ENCODE results near the gene CPZ.

Gene CPZ

DNA sequence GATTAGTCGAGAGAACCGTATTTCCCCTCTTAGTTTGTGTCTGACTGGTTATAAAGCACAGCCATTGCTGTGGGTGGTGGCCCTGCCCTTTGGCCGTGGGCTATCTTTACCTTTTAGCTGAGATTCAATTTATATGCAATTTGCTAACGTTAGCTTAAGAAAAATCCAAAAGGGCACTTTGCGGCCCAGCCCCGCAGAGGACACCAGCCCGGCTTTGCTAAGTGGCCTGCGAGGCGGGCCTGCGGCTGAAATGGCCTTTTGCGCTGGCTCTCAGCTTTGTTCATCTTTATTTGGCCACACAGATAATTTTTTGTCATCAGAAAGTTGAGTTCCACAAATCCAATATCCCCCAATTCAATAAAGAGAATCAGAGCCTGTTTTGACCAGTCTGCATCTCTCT, 48.3 kb downstream of the CPZ start:
- Histone ChIP-seq H3K36me3 (ENCODE audit: insufficient read depth, low read depth, low read length) (no peaks in the 10 kb centered on the region), H3K4me3 (ENCODE audit: low read length) (no peak overlapping the region), H3K4me1 (ENCODE audit: insufficient read depth, low read length) (no peaks in the 10 kb centered on the region), H3K27me3 (ENCODE audit: insufficient read depth, low read length) (peaks cover 9% of the 10 kb centered on the region), H3K27ac (ENCODE audit: low read length) (no peak overlapping the region), H3K9me3 (ENCODE audit: insufficient read depth, low read depth, low read length) (no peaks in the 10 kb centered on the region), H3K9ac (ENCODE audit: low read depth, low read length) (no peak overlapping the region)

DNA sequence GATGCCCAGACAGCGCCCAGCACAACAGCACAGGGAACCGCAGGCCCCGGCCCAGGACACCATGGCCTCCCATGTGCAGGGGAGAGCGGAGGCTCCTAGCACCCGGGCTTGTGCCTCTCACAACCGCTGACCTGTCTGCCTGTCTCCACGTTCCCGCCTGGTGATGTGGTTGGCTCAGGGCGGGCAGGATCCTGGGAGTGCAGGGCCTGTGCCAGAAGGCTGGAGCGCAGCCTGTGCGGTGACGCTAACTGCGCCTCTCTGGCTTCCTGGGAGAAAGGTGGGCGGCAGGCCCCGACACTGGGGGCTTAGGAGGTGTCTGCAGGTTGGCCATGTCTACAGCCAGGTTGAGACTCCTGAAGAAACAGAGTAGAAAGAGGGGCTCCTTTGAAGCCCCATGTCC, 48.7 kb downstream of the CPZ start:
- Histone ChIP-seq H3K9me3 (ENCODE audit: insufficient read depth, low read depth, low read length) (no peaks in the 10 kb centered on the region), H3K9ac (ENCODE audit: low read depth, low read length) (no peak overlapping the region), H3K27me3 (ENCODE audit: insufficient read depth, low read length) (peaks cover 9% of the 10 kb centered on the region), H3K4me3 (ENCODE audit: low read length) (no peak overlapping the region), H3K36me3 (ENCODE audit: insufficient read depth, low read depth, low read length) (no peaks in the 10 kb centered on the region), H3K27ac (ENCODE audit: low read length) (no peak overlapping the region), H3K4me1 (ENCODE audit: insufficient read depth, low read length) (no peaks in the 10 kb centered on the region)

DNA sequence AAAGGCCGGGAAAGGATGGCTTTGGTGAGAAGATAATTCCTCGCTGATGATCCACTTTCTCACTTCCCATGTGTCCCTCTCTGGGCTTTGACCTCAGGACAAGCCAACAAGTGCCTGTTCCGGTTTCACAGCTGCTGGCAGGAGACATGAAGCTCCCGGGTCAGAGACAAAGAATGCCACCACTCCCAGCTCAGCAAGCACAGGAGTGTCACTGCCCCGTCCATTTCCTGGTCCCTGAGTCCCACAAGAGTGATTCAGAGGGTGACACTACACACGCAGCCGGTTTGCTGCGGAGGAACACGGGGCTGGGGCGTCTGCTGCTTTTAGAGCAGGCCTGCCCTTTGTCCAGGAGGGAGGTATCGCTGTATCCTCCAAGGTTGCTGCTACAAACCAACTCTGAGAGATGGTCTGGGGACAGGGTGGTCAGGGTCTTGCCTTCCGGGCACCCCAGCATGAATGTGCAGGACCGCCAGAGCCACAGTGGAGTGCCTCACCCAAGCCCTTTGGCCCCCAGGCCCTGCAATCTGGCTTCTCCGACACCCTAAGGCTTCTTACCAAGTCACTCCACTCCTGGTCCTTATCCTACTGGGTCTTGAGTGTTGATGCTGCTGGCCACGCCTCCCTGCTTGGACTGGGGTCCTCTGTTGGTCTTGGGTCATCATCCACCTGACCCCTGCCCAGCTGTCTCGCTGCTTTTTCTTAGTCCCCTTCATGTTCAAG, 49.5 kb downstream of the CPZ start:
- Histone ChIP-seq H3K36me3 (ENCODE audit: insufficient read depth, low read depth, low read length) (no peaks in the 10 kb centered on the region), H3K9me3 (ENCODE audit: insufficient read depth, low read depth, low read length) (no peaks in the 10 kb centered on the region), H3K27me3 (ENCODE audit: insufficient read depth, low read length) (peaks cover 7% of the 10 kb centered on the region)

DNA sequence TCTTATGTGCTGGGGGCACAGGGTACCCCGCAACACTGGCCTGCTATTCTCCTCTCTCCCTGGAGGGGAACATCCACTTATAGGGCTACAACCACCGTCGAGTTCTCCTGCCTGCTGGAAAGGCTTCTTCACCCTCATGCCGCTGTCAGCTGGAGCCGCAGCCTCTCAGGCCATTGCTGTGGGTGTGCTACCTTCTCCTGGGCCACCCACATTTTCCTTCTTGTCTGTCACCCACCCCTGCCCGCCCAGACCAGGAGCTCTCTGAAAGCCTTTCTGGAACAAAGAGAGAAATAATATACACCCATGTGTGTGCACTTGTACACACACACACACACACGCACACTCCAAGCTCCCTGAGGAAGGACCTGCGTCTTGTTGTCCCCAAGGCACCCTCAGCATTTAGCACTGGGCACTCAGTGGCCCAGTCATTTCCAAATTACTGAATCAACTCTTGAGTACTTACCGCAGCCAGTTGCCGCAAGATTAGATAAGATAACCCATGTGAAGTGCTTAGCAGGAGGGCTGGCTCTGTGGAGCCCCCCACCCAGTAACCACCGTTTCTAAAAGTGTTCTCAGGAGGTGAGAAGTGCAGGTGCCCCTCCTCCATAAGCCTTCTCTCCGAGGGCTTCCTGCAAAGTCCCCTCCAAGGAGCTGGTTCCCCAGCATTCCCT, 50.2 kb downstream of the CPZ start:
- peaks cover under 1% of the 10 kb centered on the region; the same call in 1 of the 2 replicates for H3K27me3 ChIP-seq (ENCODE audit: insufficient read depth, low read length)
- H3K36me3 ChIP-seq (ENCODE audit: insufficient read depth, low read depth, low read length): no peaks in the 10 kb centered on the region

More for the DNA sequence above, 49.5 kb downstream of the CPZ start:
- Histone ChIP-seq H3K4me3 (ENCODE audit: low read length) (no peak overlapping the region), H3K4me1 (ENCODE audit: insufficient read depth, low read length) (no peaks in the 10 kb centered on the region), H3K9ac (ENCODE audit: low read depth, low read length) (no peak overlapping the region), H3K27ac (ENCODE audit: low read length) (no peak overlapping the region)

DNA sequence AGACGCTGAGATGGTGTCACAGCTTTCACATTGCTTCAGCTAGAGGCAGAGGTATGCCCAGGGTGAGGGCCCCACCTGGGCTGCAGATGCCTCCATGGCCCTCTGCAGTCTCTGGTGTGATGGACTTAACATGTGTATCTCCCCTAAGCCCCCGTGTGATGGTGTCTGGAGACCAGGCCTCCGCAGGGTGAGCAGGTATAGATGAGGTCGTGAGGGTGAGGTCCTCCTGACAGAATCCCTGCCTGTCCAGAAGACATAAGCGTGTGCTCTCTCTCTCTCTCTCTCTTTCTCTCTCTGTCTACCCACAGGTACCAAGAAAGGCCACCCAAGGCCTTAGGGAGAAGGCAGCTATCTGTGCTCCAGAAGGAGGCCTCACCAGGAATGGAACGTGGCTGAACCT, 50.9 kb downstream of the CPZ start:
- H3K4me3 ChIP-seq (ENCODE audit: low read length): no peak overlapping the region
- no peaks in the 10 kb centered on the region for H3K36me3 ChIP-seq (ENCODE audit: insufficient read depth, low read depth, low read length)
- H3K9ac ChIP-seq (ENCODE audit: low read depth, low read length): no peak overlapping the region
- H3K27me3 ChIP-seq (ENCODE audit: insufficient read depth, low read length): no peaks in the 10 kb centered on the region; the same call in 1 of the 2 replicates
- H3K9me3 ChIP-seq (ENCODE audit: insufficient read depth, low read depth, low read length): no peaks in the 10 kb centered on the region
- no peaks in the 10 kb centered on the region for H3K4me1 ChIP-seq (ENCODE audit: insufficient read depth, low read length)
- H3K27ac ChIP-seq (ENCODE audit: low read length): no peak overlapping the region

More for the DNA sequence above, 50.2 kb downstream of the CPZ start:
- Histone ChIP-seq H3K27ac (ENCODE audit: low read length) (no peak overlapping the region), H3K4me1 (ENCODE audit: insufficient read depth, low read length) (no peaks in the 10 kb centered on the region), H3K9me3 (ENCODE audit: insufficient read depth, low read depth, low read length) (no peaks in the 10 kb centered on the region), H3K9ac (ENCODE audit: low read depth, low read length) (no peak overlapping the region), H3K4me3 (ENCODE audit: low read length) (no peak overlapping the region)

DNA sequence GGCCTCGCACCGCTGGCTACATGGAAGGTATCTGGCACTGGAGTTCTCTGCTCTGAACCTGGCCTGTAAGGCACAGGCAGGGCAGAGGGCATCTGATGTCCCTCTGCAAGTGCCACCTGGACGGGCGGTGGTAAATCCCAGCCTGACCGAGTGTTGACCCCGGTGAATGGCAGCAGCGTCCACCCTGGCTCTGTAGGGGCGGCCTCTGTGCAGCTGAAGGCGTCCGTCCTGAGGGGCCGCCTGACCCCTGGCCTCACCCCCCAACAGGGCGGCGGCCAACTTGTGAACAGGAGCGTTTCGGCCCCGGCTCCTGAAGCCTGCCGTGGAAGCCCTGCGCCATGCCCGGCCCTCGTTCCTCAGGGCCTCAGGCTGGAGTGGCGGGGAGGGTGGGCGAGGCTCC, 51.4 kb downstream of the CPZ start:
- Histone ChIP-seq H3K9me3 (ENCODE audit: insufficient read depth, low read depth, low read length) (no peaks in the 10 kb centered on the region), H3K4me1 (ENCODE audit: insufficient read depth, low read length) (no peaks in the 10 kb centered on the region), H3K27ac (ENCODE audit: low read length) (no peak overlapping the region), H3K9ac (ENCODE audit: low read depth, low read length) (no peak overlapping the region), H3K4me3 (ENCODE audit: low read length) (no peak overlapping the region), H3K36me3 (ENCODE audit: insufficient read depth, low read depth, low read length) (no peaks in the 10 kb centered on the region), H3K27me3 (ENCODE audit: insufficient read depth, low read length) (no peaks in the 10 kb centered on the region; the same call in 1 of the 2 replicates)

DNA sequence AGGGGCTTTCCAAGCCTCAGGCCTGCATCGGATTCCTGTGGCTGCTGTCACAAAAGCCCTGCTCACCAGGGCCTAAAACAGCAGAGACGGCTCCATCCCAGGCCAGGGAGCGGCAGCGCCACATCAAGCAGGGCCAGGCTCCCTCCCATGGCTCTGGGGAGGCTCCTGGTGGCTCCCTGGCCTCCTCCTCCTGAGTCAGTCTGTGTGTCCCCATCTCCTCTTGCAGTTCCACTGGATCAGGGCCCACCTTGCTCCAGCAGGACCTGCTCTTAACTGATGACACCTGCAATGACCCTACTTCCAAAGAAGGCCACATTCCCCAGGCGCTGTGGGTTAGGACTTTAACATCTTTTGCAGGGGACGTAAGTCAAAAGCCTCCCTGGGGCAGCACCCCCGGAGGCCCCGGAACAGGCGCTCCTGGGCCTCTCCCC, 51.9 kb downstream of the CPZ start:
- no peak overlapping the region for H3K27ac ChIP-seq (ENCODE audit: low read length)
- no peak overlapping the region for H3K9ac ChIP-seq (ENCODE audit: low read depth, low read length)
- H3K9me3 ChIP-seq (ENCODE audit: insufficient read depth, low read depth, low read length): no peaks in the 10 kb centered on the region
- no peaks in the 10 kb centered on the region for H3K4me1 ChIP-seq (ENCODE audit: insufficient read depth, low read length)
- no peak overlapping the region for H3K4me3 ChIP-seq (ENCODE audit: low read length)
- no peaks in the 10 kb centered on the region for H3K36me3 ChIP-seq (ENCODE audit: insufficient read depth, low read depth, low read length)
- no peaks in the 10 kb centered on the region; the same call in 1 of the 2 replicates for H3K27me3 ChIP-seq (ENCODE audit: insufficient read depth, low read length)

DNA sequence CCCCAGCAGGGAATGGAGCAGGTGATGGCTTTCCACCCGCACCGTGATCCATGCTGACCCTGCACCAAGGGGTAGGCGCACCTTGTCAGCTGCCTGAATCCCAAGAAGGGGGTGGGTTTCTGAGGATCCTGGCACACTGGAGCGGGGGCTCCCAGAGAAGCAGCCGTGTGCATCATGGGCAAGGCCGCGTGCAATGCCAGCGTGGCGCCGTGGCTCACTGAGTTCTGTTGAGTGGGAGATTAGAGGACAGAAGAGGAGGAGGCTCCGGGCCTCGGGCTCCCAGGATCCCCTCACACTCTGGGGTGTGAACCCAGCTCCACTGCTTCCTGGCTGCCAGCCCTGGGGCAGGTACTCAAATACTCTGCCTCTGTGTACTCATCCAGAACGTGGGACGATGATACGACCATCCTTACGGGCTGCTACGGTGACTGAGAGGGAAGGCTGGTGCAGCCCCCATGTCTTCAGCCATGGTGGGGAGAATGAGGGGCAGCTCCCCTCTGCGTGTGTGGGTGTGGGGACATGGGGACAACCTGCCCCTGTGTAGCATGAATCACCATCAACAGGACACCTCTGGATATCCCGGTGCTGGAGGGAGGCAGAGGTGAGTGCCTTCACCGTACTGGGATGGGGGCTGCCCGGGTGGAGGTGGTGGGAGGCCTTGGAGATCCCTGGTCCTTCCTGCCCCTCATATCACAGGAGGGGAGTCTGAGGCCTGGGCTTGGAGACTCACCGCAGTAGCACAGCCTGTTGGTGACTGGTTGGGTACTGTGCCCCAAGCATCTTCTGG, 52.6 kb downstream of the CPZ start:
- Histone ChIP-seq H3K9me3 (ENCODE audit: insufficient read depth, low read depth, low read length) (no peaks in the 10 kb centered on the region), H3K9ac (ENCODE audit: low read depth, low read length) (no peak overlapping the region), H3K4me3 (ENCODE audit: low read length) (no peak overlapping the region), H3K36me3 (ENCODE audit: insufficient read depth, low read depth, low read length) (no peaks in the 10 kb centered on the region), H3K4me1 (ENCODE audit: insufficient read depth, low read length) (no peaks in the 10 kb centered on the region), H3K27ac (ENCODE audit: low read length) (no peak overlapping the region), H3K27me3 (ENCODE audit: insufficient read depth, low read length) (no peaks in the 10 kb centered on the region; the same call in 1 of the 2 replicates)

DNA sequence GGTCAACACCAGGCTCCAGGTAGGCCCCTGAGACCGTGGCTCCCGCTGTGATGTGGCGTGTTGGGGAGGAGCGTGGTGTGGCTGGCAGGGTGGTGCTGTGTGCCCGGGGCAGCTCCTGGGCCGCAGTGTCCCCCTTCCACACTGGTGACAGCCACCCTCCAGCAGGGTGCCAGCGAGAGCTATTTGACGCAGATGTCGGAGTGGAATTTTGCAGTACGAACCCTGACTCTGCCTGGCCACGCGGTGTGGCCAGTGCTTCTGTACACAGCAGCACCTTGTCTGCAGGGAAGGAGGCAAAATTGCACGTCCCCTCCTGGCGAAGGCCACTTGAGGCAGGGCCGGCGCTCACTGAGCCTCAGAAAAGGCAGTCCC, 53.2 kb downstream of the CPZ start:
- no peak overlapping the region for H3K27ac ChIP-seq (ENCODE audit: low read length)
- H3K9ac ChIP-seq (ENCODE audit: low read depth, low read length): no peak overlapping the region
- no peak overlapping the region for H3K4me3 ChIP-seq (ENCODE audit: low read length)
- no peaks in the 10 kb centered on the region for H3K36me3 ChIP-seq (ENCODE audit: insufficient read depth, low read depth, low read length)
- H3K27me3 ChIP-seq (ENCODE audit: insufficient read depth, low read length): no peaks in the 10 kb centered on the region; the same call in 1 of the 2 replicates
- H3K4me1 ChIP-seq (ENCODE audit: insufficient read depth, low read length): no peaks in the 10 kb centered on the region
- no peaks in the 10 kb centered on the region for H3K9me3 ChIP-seq (ENCODE audit: insufficient read depth, low read depth, low read length)

DNA sequence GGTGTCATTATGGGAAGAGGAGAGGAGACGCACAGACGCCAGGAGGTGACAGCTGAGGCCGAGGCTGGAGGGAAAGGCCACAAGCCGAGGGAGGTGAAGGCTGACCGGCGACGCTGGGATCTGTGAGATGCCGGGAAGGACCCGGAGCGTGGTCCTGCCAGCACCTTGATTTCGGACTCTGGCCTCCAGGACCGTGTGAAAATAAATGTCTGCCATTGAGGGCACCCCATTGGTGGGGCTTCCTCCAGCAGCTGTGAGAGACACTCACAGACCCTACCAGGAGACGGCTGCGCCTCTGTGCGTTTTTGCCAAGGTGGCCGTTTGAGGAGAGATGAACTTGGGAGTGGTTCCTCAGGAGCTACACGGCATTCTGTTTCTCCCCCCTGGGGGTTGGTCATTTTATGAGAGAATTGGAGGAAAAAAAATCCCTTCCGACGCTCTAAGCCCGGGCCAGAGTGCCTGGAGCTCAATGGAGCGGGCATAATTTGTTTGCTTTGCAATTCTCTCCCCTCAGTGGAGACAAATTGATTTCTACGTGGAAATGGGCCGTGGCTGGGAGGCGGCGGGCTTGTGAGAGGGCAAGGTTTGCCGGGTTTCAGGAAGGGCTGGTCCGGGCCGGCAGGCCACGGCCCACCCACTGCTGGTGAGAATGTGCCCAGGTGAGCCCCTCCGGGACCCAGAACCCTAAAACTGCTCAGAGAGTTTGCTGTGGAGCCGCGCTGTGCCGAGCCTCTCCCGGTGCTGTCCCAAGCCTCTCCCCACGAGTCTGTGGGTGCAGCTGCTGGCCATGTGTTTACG, 53.9 kb downstream of the CPZ start:
- Histone ChIP-seq H3K27ac (ENCODE audit: low read length) (no peak overlapping the region), H3K27me3 (ENCODE audit: insufficient read depth, low read length) (no peaks in the 10 kb centered on the region; the same call in 1 of the 2 replicates), H3K4me3 (ENCODE audit: low read length) (no peak overlapping the region), H3K9me3 (ENCODE audit: insufficient read depth, low read depth, low read length) (no peaks in the 10 kb centered on the region), H3K9ac (ENCODE audit: low read depth, low read length) (no peak overlapping the region), H3K4me1 (ENCODE audit: insufficient read depth, low read length) (no peaks in the 10 kb centered on the region), H3K36me3 (ENCODE audit: insufficient read depth, low read depth, low read length) (no peaks in the 10 kb centered on the region)

DNA sequence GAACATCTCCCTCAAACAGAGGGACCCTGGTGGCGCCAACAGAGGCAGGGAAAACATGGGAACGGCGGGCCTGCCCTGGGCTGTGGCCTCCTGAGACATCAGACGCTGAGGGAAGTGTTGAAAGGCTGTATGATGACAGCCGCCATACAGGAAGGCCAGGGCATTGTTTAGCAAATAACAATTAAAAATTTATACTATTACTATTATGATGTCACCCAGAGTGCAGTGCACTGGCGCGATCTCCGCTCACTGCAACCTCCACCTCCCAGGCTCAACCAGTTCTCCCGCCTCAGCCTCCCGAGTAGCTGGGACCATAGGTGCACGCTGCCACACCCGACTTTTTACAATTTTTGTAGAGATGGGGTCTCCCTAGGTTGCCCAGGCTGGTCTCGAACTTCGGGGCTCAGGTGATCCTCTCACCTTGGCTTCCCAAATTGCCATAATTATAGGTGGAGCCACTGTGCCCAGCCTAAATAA, 54.6 kb downstream of the CPZ start:
- H3K9me3 ChIP-seq (ENCODE audit: insufficient read depth, low read depth, low read length): no peaks in the 10 kb centered on the region
- H3K27ac ChIP-seq (ENCODE audit: low read length): no peak overlapping the region
- no peaks in the 10 kb centered on the region for H3K36me3 ChIP-seq (ENCODE audit: insufficient read depth, low read depth, low read length)
- no peak overlapping the region for H3K9ac ChIP-seq (ENCODE audit: low read depth, low read length)
- H3K27me3 ChIP-seq (ENCODE audit: insufficient read depth, low read length): no peaks in the 10 kb centered on the region; the same call in 1 of the 2 replicates
- H3K4me3 ChIP-seq (ENCODE audit: low read length): no peak overlapping the region
- H3K4me1 ChIP-seq (ENCODE audit: insufficient read depth, low read length): no peaks in the 10 kb centered on the region

Measured in iPS-20b (cell line).